Stimulated activated naive CD4-positive, alpha-beta T cell (primary cell): ENCODE data around the gene CFAP47.
"Not testable (repeated sequence)": the region's sequence is repeated elsewhere in the genome, so short reads cannot be mapped to it uniquely, and the experiment has no call there.

Experiments
- DNase-seq, 6 experiments: peaks; one replicate each; lab custom pipeline; 2025; lab: John Stamatoyannopoulos, UW

CFAP47 gene

DNA sequence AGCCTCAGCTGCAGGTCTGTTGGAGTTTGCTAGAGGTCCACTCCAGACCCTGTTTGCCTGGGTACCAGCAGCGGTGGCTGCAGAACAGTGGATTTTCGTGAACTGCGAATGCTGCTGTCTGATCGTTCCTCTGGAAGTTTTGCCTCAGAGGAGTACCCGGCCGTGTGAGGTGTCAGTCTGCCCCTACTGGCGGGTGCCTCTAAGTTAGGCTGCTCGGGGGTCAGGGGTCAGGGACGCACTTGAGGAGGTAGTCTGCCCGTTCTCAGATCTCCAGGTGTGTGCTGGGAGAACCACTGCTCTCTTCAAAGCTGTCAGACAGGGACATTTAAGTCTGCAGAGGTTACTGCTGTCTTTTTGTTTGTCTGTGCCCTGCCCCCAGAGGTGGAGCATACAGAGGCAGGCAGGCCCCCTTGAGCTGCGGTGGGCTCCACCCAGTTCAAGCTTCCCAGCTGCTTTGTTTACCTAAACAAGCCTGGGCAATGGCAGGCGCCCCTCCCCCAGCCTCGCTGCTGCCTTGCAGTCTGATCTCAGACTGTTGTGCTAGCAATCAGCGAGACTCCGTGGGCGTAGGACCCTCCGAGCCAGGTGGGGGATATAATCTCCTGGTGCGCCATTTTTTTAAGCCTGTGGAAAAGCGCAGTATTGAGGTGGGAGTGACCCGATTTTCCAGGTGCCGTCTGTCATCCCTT, 315.4 kb downstream of the CFAP47 start:
- not testable (repeated sequence) for DNase-seq

DNA sequence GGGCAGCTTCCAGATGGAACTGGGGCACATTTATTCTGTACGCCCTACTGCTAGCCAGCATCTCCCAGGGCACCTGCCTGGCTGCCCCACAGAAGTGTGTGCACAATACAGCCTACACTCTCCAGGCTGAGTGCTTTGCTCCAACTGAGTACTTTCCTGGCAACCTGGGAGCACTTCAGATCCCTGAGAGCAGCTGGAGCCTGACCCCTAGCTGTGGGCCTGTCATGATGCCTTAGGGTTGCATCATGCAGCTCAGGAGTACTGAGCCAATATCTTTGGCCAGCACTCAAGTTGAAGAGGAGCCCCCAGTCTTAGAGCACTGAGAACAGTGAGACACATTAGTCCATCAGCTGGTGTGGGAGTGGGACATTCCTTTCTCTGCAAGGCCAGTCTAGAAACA, 321.9 kb downstream of the CFAP47 start:
- no peak for DNase-seq

DNA sequence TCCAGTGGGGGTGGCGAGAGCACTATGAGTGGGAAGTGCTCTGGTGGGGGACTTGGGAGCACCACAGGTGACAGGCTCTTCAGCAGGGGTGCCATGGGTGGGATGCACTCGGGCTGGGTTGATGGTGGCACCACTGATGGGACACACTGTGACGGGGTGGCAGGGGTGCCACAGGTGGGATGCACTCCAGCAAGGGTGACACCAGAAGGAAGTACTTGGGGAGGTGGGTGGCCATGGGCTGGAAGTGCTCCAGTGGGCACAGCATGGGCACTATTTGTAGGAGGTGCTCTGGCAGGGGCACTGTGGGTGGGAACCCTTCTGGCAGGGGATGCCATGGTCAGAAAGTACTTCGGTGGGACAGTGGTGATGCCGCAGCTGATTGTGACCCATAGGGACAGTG, 346.6 kb downstream of the CFAP47 start:
- DNase-seq = no peak

DNA sequence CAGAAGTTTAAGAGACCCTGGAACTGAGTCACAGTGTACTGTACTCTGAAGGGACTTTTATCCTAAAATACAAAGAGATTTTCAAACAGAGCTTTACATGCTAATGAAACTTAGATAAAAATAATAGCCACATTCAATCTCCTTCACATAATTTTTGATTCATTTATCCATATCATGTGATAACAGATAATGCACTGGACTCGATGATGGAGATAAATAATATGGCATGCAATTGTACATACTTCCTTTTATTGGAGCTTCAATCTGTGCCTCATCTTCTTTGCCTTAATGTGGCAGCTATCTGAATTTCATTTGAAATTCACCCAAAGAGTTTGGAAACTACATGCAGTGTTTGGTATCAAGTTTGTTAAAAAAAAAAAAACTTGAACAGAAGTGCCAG, 390.6 kb downstream of the CFAP47 start:
- no peak for DNase-seq

DNA sequence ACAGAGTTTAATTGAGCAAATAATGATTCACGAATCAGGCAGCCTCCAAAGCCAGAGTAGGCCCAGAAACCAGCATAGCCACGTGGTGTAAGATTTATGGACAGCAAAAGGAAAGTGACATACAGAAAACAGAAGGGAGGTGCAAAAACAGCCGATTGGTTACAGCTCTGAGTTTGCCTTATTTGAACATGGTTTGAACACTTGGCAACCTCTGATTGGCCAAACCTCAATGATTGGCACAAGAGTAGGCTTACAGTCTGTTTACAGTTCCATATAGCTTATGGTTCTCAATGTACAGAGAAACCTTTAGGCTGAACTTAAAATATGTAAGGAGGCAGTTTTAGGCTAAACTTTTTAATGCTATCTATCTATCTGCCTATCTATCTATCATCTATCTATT, 394.8 kb downstream of the CFAP47 start:
- no peak for DNase-seq

DNA sequence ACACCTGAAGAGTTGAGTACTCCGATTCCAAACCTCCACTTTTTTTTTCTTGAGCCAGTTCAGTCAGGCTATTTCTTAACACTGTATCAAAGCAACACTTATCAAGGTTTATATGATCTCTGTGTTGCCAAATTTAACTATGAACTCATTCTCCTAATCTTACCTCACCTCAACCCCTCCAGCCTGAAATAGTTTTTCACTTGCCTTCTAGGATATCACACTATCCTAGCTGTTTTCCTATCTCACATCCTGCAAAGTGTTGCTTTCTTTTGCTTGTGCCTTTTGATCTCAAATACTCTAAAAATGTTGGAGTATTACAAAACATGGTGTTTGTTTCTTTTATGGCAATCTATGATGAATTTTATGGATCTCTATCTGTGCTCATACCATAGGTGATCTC, 415.0 kb downstream of the CFAP47 start:
- DNase-seq = no peak

DNA sequence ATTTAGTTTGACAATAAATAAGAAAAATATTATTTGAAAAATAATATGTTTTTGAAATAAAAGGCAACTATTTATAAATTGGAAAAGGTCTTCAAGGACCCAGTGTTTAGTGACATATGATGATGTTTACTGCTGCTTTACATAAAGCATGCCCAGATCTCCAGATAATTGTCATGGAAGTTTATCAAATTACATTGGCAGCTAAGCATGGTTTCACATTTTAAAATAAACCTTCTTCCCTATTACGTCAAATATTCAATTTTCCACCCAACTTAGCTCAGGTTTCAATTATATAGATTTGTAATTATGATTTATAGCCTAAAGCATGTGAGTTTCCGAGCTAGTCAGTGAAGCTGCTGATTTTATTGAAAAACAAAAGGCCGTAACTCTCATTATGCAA, 417.2 kb downstream of the CFAP47 start:
- no peak for DNase-seq

DNA sequence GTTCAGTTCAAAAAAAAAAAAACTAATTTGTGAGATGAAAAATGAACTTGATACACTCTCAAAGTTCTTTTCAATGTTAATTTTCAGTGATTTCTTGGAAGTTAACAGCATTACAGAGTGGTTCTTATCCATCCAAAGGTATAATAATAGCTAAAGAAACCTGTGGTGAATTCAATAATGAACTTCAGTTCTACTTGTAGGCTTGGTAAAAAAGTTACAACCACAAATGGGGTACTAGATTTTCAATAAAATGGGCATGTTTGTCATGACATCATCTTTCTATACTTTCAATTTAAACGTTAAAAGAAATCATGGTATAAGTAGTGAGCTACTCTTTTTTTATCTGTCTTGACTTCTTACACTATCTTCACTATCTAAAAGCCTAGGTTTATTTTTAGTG, 424.8 kb downstream of the CFAP47 start:
- no peak for DNase-seq

DNA sequence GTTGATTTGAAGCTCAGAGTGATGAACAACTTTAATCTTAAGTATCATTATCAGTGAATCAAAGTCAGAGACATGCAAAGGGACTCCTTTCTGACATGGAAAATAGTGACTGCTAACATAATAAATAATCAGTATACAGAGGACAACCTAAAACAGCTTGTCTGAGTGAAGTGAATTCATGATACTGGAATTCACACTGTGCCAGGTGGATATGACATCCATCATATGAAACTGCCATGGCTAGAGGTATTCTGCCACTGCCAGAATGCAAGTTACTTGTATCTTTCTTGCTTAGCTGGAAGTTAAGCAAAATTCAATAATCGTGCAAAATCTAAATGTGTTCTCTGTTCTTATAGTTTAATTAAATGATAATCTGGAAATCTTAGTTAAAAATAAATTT, 429.0 kb downstream of the CFAP47 start:
- DNase-seq = no peak

DNA sequence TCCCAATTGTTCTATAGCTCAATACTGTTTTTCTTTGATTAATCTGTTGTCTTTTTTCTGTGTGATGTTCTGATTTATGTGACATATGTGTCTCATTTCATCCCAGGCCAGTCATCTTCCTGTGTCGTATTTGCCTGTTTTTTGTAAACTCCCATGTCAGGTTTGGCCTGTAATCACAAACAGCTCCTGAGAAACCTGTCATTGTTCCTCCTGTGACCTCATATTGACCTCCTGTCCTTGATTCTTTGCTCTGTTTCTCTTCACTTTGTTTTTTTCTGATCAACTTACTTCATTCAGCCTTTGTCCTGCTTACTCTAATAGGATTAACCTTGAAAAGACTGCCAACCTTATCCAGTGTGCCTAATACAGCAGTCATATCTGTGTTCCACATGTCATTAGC, 438.3 kb downstream of the CFAP47 start:
- DNase-seq = no peak

DNA sequence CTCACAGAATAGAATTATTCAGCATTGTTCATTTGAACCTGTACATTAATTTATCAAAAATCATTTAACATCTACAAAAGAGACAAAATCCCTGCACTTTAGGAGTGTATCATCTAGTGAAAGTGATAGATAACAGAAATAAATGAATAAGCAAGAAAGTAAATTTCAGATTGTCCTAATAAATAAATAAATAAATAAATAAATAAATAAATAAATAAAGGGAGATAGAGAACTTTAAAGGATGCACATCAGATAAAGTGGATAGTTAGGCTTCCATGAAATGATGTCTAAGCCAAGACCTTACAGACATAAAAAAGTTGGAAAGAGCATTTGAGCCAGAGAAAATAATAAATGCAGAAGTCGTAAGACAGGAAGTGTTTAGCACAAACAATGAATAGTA, 444.7 kb downstream of the CFAP47 start:
- DNase-seq = no peak

DNA sequence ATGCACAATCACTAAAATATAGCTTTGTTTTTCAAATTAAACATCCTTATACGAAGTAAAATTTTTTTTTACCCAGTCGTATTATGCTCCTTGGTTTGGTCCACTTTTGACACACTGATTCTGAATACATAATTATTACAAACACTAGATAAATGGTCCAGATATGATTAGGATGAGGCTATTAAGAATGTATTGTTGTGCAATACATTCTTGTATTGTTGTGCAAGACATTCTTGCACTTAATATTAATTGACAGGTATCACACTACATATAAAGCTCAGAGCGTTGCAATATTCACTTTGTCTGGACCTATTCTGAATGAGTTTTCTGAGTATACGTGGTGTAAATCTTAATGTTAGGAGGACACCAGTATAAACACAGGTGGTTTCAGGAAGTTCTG, 464.0 kb downstream of the CFAP47 start:
- no peak for DNase-seq

DNA sequence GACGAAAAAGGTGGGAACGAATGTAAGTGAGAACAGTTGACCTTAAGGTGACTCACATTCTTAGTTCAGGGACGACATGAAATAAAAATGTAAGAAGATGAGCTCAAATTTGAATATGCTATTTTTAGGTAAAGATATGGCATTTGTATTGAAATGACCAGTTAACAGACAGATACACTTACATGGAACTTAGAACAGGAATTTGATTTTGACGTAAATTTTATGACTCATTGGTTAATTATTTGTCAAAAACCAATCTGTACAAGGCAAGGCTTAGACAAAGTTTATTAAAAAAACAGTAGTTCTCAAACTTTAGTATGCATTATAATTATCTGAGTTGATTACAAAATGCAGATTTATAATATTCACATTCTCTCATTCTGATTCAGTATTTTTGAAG, 469.4 kb downstream of the CFAP47 start:
- no peak for DNase-seq

DNA sequence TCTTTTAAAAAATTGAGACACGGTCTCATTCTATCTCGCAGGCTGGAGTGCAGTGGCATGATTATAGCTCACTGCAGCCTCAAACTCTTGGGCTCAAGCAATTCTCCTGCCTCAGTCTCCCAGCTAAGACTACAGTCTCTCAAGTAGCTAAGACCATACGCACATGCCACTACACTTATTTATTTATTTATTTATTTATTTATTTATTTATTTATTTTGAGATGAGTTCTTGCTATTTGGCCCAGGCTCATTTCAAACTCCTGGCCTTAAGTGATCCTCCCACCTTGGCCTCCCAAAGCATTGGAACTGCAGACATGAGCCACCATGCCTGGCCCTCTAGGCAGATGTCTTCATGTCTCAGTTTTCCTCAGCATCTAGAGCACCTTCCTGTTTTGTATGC, 482.2 kb downstream of the CFAP47 start:
- DNase-seq = no peak

DNA sequence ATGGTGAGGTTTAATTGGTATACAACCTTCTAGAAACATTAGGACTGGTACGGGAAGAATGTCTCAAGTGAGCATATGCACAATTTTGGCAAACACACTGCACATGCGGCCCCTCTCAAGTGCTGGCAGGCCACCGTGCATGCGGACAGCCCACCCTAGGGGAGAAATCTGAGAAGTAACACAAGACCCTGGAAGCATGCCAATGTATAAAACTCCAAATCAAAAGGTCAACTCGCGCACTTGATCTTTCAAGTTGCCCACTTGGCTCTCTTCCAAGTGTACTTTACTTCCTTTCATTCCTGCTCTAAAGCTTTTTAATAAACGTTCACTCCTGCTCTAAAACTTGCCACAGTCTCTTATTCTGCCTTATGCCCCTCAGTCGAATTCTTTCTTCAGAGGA, 488.3 kb downstream of the CFAP47 start:
- no peak for DNase-seq

DNA sequence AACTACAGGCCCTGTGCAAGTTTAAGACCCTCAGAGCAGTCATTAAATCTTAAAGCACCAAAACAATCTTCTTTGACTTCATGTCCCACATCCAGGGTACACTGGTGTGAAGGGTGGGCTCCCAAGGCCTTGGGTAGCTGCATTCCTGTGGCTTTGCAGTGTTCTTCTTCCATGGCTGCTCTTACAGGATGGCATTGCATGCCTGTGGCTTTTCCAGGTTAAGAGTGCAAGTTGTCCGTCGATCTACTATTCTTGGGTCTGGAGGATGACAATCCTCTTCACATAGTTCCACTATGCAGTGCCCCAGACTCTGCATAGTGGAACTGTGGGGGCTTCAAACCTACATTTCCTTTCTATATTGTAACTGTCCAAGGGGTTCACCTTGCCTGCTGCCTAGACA, 494.5 kb downstream of the CFAP47 start:
- DNase-seq = no peak

DNA sequence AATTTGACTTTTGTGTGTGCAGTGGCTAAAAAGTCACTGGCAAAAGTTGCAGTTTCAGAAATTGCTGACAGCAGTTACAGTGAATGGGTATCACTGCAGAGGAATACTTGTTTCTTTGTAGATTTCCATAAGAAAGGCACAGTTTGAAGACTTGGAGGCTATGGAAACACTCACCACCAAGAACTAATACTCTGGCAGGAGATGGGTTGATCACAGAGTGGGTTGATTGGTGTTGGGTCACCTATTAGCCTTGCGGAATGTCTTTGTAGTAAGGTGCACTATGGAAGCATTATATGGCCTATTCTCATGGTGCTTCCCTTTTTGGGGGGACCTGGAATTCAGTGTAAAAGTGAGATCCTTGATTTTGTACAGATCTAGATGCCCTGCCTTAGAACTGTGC, 502.8 kb downstream of the CFAP47 start:
- DNase-seq = no peak

DNA sequence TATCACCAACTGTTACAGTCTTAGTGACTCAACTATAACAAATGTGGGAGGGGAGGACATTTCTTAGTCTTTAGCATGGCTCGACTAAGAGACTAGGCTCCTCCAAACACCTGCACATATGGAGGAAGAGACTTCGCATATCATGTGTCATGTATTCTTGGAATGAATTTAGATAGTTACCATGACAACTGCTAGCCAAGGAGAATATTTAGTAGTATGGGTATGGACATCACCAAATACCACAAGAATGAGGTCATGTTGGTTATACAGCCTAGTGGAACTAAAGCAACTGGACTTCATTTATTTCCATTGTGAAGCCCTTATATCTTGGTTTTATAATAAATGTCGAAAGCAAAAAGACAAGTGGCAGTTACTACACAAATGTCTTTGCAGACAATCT, 512.3 kb downstream of the CFAP47 start:
- no peak for DNase-seq

DNA sequence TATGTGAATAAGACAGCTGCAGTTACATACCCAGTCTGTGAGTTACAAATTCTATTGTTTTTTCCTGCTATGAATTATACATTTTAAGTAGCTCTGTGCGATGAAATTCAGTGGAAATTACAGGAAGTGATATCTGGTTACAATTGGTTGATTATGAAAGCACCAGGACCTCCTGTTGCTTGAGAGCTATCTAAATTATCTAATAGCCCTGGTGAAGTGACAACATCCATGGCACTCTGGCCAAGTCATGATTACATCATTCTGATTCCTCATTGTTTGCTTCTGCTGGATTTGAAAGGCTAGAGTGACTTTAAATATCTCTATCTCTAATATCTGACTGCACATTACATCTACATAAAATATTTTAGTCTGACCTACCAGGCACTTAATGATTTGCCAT, 515.0 kb downstream of the CFAP47 start:
- no peak for DNase-seq
